Stimulated activated CD4-positive, alpha-beta T cell treated with anti-CD3 and anti-CD28 coated beads, Interleukin-15, amount 100 ng/mL, for 1 hour (primary cell): Measurements from ENCODE around the gene BTBD8.

Experiments used
- DNase-seq, 2 donors: peaks; one replicate each; pipeline ENCODE4 v3.0.0-alpha.2; 2020; ENCODE audit warnings: low read depth in 1 of 2, low spot score in 1 of 2

The BTBD8 gene

DNA sequence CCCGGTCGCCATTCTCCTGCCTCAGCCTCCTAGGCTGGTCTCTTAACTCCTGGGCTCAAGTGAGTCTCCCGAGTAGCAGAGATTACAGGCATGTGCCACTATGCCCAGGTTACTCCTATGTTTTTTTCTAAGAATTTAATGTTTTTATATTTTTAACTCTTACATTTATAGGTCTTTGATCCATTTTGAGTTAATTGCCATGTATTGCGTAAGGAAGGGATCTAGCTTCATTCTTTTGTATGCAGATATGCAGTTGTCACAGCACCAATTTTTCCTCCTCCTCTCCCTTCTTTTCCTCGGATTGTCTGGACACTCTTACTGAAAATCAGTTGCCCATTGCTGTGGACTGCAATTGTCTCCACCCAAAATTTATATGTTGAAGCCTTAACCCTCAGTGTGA, 11.5 kb downstream of the BTBD8 start:
- DNase-seq: no peak

DNA sequence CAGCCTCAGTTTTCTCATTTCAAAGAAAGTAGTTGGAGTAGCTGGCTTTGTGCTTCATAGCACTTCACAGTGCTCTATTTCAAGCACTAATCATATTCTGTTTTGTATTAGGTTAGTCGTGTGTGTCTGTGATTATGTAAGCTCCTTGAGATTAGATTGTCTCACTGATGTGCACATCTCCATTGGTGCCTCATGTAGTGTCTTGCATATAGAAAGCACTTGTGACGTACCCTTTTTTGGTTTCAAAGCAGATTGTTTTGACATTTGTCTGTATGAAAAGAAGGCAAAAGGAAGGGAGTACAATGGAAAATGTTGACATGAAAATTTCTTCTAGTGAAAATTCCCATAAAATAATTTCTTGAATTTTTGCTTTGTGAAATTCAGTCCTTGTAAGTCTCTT, 13.9 kb downstream of the BTBD8 start:
- DNase-seq: no peak

DNA sequence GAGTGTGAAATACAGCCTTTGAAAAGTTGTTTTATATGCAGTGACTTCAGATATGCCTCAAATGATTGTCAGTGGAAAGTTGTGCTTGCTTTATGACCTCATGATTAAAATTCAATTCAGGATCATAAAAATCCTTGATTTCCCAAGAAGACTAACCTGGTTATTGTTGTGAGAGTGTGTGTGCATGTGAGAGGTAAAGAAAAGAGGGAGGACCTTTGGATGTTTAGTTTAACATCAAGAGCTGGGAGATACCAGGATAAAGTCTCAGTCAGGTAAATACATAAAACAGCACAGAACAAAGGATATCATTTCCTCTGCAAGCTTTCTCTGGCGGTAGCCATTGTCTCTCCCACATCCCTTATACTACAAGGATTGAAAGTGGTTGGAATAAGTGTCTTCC, 14.4 kb downstream of the BTBD8 start:
- DNase-seq: no peak

GRCh38 chr1:92095874-92096273, 15.7 kb downstream of the BTBD8 start:
- no peak for DNase-seq

DNA sequence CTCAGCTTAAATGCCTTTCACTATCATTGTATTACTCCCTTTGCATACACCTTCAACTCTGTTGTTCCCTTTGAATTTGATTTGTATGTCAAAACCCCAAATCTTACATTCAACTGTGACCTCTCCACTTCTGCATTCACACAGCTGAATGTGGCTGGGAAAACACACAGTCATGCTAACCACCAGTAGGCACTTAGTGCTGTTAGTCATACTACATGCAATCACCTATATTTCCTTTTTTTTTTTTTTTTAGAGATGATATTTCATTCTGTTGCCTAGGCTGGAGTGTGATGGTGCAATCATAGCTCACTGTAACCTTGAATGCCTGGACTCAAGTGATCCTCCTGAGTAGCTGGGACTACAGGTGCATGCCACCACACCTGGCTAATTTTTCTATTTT, 16.2 kb downstream of the BTBD8 start:
- no peak for DNase-seq

- no peak for DNase-seq
These were observed 25.5 kb downstream of the BTBD8 start for GRCh38 chr1:92105546-92106081.

- DNase-seq: no peak
These were observed 28.5 kb downstream of the BTBD8 start for GRCh38 chr1:92108631-92109030.

DNA sequence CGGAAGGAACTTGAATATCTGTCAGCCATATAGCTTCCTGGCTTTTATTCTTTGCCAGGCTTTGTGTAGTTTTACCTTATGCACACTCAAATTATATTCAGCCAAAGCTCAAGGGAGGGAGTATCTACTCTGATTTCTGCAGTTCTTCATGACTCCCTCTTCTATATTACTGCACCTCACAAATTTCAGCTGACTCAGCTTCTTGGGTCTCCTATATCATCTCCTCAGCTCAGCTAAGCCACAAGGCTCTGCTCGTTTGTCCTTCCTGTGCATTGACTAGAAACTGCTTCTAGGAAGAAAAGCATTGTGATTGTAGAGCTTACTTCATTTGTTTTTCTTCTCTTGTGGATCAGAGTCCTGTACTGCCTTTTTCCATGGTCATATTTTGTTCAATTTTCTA, 37.4 kb downstream of the BTBD8 start:
- DNase-seq: no peak

DNA sequence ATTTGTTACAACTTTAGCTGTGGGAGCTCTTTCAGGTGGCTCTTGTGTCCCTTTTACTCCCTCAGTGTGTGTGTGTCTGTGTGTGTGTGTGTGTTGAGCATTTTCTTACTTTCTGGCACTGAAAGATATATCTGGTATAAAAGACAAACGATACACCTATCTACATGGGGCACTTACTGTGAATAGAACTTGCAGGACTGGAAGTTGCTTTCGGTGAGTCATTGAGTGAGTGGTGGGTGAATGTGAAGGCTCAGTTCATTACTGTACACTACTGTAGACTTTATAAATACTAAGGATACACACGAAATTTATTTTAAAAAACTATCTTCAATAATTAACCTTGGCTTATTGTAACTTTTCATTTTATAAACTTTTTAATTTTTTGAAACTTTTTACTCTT, 38.7 kb downstream of the BTBD8 start:
- DNase-seq: no peak

DNA sequence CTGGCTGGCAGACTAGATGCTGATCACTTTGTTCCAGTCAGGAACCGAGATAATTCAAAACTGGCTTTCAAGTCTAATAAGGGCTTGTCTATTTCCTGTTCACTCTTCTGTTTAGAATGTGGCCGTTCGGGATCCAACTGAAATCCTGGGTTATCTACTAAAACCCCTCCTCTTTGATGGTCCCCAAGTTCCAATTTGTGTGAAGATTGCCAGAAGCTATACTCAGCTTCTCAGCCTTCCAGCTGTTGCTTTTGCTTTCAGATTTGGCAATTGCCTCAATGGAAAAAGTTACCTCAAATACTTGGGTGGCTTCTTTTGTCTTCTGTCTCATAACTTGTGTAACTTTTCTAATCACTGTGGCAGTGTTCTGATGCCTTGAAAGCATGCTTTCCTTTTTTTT, 43.7 kb downstream of the BTBD8 start:
- DNase-seq: no peak

DNA sequence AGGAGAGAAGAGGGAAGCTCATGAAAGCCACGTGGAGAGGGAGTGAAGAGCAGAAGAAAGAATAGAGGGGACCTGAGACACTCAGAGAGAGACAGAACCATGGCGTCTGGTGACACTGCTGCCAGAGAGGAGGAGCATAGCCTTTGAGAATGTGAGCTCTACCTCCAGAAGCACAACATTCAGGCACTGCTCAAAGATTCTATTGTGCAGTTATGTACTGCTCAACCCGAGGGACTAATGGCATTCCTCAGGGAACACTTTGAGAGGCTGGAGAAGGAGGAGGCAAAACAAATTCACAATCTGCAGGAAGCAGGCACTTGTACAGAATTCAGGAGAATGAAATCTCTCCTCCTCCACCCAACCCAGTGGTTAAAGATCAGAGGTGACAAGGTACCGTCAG, 45.1 kb downstream of the BTBD8 start:
- DNase-seq: no peak

DNA sequence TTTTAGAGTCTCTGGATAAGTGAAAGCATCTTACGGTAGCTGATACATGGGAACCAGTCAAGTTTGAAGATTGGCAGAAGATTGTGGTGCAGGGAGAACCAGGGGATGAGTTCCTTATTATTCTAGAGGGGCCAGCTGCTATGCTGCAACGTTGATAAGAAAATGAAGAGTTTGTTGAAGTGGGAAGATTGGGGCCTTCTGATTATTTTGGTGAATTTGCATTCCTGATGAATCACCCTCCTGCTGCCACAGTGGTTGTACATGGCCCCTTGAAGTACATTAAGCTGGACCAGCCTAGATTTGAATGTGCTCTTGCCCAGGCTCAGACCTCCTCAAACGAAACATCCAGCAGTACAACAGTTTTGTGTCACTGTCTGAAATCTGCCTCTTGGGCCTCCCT, 45.9 kb downstream of the BTBD8 start:
- no peak for DNase-seq

DNA sequence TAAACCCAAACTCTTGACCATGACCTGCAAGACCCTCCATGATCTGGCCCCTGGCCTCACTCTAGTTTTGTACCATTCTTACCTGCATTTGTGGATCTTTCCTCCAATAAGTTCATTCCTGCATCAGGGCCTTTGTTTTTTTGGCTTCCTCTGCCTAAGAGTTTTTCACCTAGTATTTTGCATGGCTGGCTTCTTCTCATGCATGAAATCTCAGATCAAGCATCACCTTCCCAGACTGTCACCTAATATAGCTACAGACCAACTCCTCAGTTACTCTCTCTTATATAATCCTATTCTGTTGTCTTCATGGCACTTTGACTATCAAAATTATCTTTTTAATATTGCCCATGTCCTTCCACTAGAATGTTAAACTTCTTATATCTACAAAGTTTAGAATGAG, 54.2 kb downstream of the BTBD8 start:
- DNase-seq: no peak

DNA sequence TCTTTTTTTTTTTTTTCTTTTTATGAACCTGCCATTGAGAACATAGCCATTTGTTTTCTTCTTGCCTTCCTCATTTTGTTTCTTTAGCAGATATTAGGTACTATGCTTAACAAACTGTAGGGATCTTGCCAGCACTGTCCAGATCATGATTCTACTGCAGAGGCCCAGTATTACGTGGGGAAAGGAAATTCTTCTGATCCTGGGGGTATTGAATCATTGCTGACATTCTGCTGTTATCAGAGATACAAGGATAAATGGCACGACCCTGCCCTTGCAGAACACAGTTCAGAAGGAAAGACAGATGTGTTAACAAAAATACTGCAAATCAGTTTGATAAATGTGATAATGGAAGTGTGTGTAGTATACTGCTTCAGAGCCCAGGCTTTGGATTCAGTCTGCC, 56.2 kb downstream of the BTBD8 start:
- no peak for DNase-seq

- no peak for DNase-seq
These were observed 74.8 kb downstream of the BTBD8 start for GRCh38 chr1:92154934-92155333.

- no peak for DNase-seq
These were observed 79.4 kb downstream of the BTBD8 start for GRCh38 chr1:92159593-92159992.

DNA sequence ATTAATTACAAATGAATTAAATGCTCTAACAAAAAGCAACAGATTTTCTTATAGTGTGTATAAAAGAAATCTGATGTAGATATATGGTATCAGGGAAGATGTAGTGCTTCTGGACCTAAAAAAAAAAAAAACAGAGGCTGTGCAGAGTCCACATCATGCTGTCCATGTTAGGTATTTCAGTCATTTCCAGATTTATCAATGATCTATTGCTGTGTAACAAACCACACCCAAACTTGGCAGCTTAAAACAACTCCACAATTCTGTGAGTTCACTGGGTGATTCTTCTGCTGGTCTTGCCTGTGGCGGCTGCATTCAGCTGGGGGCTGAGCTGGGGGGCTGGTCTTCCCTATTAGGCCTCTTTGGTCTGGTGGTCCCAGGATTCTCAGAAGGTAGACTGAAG, 85.2 kb downstream of the BTBD8 start:
- no peak for DNase-seq

- DNase-seq: no peak
These were observed 87.0 kb downstream of the BTBD8 start for GRCh38 chr1:92167151-92167550.

- no peak for DNase-seq
These were observed 88.5 kb downstream of the BTBD8 start for GRCh38 chr1:92168657-92169056.

GRCh38 chr1:92169214-92170005, 89.3 kb downstream of the BTBD8 start:
- DNase-seq: no peak

- DNase-seq: no peak
These were observed 104.5 kb downstream of the BTBD8 start for GRCh38 chr1:92184632-92185031.

GRCh38 chr1:92186081-92186480, 105.9 kb downstream of the BTBD8 start:
- no peak for DNase-seq
